GM12873 (cell line): ENCODE data around the gene MEGF11.

ENCODE experiments used
- TF ChIP-seq, protein P1 (sequence below): IDR thresholded peaks from 2 replicates; pipeline ENCODE4 v1.5.1; 2012; ENCODE audit warnings: low read depth, mild to moderate bottlenecking, moderate library complexity, low read length, control low read depth; ENCODE audit not compliant: insufficient read depth; ENCODE audit errors: missing control alignments

MEGF11 gene

DNA sequence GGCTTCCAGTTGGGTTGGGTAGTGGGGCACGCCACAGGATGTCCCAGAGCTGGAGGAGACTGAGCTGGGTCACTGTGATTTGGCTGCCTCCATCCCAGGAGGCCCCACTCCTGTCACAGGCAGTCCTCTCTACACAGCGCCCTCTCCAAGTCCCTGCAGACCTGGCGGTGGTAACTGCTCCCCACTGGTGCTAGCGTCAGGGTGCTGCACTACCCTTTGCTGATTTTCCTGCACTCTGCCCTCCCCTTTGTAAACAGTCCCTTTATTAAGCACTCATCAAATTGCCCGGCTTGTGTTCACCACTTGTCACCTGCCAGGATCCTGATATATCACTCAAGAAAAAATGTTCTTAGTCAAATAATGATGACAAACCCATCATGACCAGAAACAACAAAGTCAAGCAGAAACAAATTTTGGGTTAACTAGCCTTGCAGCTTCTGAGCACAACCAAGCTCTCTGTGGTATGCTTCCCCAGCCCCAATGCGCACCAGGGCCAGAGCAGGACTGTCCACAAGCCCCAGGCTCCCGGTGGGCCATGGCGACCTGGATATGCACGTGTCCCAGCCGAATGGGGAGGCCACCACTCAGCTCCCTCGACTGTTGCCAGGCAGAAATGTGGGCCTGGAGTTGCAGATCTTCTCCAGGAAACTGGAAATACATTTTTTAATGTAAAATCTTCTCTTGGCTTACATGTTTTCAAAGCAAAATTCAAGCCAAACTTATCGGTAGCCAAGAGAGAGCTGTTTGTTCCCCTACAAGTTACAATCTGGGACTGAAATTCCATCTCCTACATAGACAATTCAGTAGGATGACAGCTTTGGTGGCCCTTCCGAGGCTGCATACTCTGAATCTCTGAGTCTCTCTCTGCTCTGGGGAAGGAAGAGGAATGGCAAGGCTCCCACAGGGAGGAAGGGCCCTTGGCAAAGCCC, 24.5 kb downstream of the MEGF11 start:
- TF ChIP-seq, protein P1, sequence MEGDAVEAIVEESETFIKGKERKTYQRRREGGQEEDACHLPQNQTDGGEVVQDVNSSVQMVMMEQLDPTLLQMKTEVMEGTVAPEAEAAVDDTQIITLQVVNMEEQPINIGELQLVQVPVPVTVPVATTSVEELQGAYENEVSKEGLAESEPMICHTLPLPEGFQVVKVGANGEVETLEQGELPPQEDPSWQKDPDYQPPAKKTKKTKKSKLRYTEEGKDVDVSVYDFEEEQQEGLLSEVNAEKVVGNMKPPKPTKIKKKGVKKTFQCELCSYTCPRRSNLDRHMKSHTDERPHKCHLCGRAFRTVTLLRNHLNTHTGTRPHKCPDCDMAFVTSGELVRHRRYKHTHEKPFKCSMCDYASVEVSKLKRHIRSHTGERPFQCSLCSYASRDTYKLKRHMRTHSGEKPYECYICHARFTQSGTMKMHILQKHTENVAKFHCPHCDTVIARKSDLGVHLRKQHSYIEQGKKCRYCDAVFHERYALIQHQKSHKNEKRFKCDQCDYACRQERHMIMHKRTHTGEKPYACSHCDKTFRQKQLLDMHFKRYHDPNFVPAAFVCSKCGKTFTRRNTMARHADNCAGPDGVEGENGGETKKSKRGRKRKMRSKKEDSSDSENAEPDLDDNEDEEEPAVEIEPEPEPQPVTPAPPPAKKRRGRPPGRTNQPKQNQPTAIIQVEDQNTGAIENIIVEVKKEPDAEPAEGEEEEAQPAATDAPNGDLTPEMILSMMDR = no peak

DNA sequence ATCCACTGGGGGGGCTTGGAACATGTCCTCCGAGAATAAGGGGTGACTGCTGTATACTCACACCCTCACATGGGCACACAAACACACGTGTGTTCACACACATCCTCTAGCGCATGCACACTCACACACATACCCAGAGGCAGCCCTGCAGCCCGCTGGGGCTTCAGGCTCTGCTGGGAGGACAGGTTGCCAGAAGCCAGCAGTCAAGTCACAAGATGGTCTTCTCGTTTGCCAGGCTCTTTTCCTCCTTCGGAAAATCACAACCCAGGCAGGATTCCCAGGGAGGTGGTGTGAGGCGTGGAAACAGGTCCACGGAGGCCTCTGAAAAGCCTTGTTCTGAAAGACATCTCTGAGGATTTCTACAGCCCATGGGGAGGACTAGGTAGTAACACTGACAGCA, 26.8 kb downstream of the MEGF11 start:
- TF ChIP-seq, protein P1 = no peak

DNA sequence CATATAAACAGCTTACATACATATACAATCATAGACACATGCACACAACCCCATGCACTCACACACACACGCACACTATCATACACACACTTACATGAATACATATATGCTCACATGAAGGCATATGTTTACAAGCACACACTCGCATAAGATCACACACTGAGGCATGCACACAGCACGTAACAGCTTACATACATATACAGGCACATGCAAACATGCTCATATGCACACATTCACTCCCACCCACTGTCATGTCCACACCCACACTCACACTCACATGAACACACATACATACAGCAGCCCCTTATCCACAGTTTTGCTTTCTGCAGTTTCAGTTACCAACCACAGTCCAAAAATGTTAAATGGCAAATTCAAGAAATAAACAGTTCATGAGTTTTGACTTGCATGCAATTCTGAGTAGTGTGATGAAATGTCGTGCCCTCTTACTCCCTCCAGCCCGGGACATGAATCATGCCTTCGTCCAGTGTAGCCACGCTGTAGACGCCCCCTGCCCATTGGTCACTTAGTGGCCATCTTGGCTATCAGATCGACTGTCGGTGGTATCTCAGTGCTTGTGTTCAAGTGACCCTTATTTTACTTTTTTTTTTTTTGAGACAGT, 27.8 kb downstream of the MEGF11 start:
- TF ChIP-seq, protein P1 = no peak

DNA sequence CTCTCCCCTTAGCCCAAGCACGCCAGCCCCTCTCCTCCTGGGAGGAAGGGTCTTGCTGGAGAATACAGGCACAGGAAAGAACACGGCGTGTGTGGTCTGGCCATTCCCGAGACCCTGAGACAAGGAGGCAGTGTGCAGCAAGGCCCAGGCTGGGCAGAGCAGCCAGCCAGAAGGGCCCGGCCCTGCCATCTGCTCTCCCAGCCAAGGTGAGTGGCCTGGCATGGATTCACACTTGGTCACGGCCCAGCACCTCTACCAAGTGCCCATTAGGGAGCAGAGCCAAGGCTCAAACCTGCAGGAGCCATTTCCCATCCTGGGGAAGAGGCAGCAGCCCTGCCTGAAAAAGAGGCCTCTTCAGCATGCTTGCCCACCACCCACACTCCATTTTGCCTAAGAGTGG, 28.6 kb downstream of the MEGF11 start:
- TF ChIP-seq, protein P1 = no peak

- TF ChIP-seq, protein P1 = no peak
Measured at GRCh38 chr15:66222273-66223198, 31.0 kb downstream of the MEGF11 start.

DNA sequence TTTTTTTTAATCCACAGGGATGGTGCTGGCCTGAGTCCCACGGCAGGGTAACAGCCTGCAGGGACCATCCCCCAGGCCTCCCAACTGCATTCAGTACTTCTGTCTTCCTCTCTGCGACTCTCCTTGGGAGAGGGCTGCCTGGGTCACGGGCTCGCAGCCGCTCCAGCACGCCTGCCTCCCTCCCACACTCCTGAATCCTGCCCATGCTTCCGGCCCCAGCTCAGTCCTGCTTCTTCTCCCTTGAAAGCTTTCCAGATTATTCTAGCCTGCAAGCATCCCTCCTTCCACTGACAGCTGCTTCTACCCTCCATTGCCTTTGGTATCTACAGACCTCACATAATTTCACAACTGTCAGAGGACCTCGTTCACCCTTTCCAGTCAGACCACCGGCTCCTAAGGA, 32.4 kb downstream of the MEGF11 start:
- TF ChIP-seq, protein P1 = no peak

DNA sequence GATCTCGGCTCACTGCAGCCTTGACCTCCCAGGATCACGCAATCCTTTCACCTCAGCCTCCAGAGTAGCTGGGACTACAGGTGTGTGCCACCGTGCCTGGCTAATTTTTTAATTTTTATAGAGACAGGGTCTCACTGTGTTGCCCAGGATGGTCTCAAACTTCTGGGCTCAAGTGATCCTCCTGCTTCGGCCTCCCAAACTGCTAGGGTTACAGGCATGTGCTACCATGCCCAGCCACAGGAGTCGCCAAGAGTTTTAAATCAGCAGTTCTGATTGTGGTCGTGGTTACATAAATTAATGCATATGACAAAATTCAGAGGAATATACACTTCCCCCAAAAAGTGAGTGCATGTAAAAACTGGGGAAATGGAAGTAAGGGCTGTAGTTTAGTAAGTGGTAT, 32.9 kb downstream of the MEGF11 start:
- TF ChIP-seq, protein P1 = peak; percentile 27
